Measurements from ENCODE around the gene RFK. TPM values are rescaled to one million over a fixed set of nuclear protein-coding genes. Genes with fewer than 3 reads are reported as not detected.

The RFK gene
- total RNA-seq, 1 experiment from 2014 or later: 12.0 TPM

- Histone ChIP-seq H4K5ac (ENCODE audit: insufficient read length, low read depth, low read length) (no peak overlapping the region), H4K91ac (ENCODE audit: insufficient read length, low read depth, low read length) (no peak overlapping the region), H2BK5ac (ENCODE audit: insufficient read length, low read length) (no peak overlapping the region), H3K4ac (ENCODE audit: low read depth, low read length) (no peak overlapping the region), H3K79me1 (ENCODE audit: insufficient read depth, low read depth, low read length, poor library complexity, severe bottlenecking) (no peaks in the 10 kb centered on the region), H3K79me2 (ENCODE audit: insufficient read depth, low read length) (no peaks in the 10 kb centered on the region), H3K14ac (ENCODE audit: insufficient read depth, low read length) (no peak overlapping the region), H3K18ac (ENCODE audit: insufficient read length, low read depth, low read length) (no peak overlapping the region), H3K27me3 (ENCODE audit: insufficient read depth, low read length) (no peaks in the 10 kb centered on the region), H3T11ph (ENCODE audit: low read length) (no peak overlapping the region), H3K4me1 (ENCODE audit: insufficient read depth, low read length) (no peaks in the 10 kb centered on the region), H2BK12ac (ENCODE audit: insufficient read length, low read depth, low read length) (no peak overlapping the region), H3K56ac (ENCODE audit: insufficient read length, low read depth, low read length) (no peak overlapping the region), H4K20me1 (ENCODE audit: control insufficient read depth, insufficient read depth, insufficient read length) (no peaks in the 10 kb centered on the region), H3K23ac (ENCODE audit: insufficient read length, low read depth, low read length) (no peak overlapping the region), H2AFZ (ENCODE audit: low read length) (no peak overlapping the region), H2AK5ac (ENCODE audit: insufficient read length, low read length) (no peak overlapping the region), H2BK20ac (ENCODE audit: low read depth, low read length, poor library complexity, severe bottlenecking) (no peak overlapping the region), H2BK120ac (ENCODE audit: low read depth, low read length, poor library complexity, severe bottlenecking) (no peak overlapping the region), H3K23me2 (ENCODE audit: insufficient read length, low read depth, low read length, poor library complexity, severe bottlenecking) (no peaks in the 10 kb centered on the region), H3K9me3 (ENCODE audit: control insufficient read depth, low read depth, low read length) (no peaks in the 10 kb centered on the region), H3K27ac (ENCODE audit: insufficient read length, low read depth, low read length) (no peak overlapping the region), H4K8ac (replicated peaks; ENCODE audit: insufficient read length, low read depth, low read length) (no peak overlapping the region), H3K4me2 (ENCODE audit: insufficient read depth, insufficient read length, low read length) (no peak overlapping the region), H3K9ac (ENCODE audit: extremely low read depth, insufficient read length, low read length) (no peak overlapping the region), H2BK15ac (ENCODE audit: low read depth, low read length) (no peak overlapping the region)
- Mint-ChIP-seq H3K4me3 (no peak overlapping the region), H3K36me3 (ENCODE audit: insufficient read depth in 1 of 3, low read depth in 3 of 3) (no peaks in the 10 kb centered on the region; a peak in 1 of 7 replicates), H3K27ac (peak overlapping the region in 1 of 3 experiments; percentile 58; a peak in 1 of 7 replicates), H3K4me1 (peaks cover 26 to 30% of the 10 kb centered on the region in 2 experiments), H3K9me3 (no peaks in the 10 kb centered on the region), H3K27me3 (ENCODE audit: low read depth) (no peaks in the 10 kb centered on the region; the same call in 1 of the 2 replicates)
- peak; percentile 61 for DNase-seq
- no peak for TF ChIP-seq CTCF (conservative IDR thresholded peaks at IDR 0.05)
- WGBS (ENCODE audit: extremely low coverage, insufficient read length, low lambda C conversion rate): no CpG with 5 or more reads among the region's 10 CpGs
Measured at GRCh38 chr9:76374783-76375559, 19.3 kb downstream of the RFK start.
